Measurements from ENCODE around the gene LRRC51.

DNA sequence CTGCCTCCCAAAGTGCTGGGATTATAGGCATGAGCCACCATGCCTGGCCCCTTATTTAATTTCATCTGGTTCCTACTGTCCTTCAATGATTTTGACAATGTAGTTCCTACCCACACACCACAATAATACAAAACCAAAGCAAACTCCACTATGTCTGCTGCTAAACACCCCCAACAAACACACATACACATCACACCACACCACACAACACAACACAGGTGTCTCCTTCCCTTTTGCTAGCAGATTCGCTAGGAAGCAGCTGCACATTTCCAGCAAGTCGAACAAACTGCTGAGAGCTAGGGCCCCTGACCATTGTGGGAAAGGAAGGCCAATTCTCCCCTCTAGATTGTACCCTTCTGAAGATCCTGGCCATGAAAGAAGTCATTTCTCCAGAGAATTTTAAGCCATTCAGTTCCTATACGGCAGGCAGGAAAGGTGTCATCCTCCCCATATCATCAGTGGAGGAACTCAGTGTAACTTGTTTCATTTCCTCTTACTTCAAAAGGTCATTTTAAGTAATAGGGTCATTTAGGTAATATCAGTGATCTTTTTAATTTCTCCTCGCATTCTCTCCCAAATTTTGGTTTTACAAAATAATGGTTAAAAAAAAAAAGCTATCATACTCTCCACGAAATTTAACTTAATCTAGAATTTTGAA, 18.8 kb upstream of the LRRC51 start:
- TF ChIP-seq, protein P1, sequence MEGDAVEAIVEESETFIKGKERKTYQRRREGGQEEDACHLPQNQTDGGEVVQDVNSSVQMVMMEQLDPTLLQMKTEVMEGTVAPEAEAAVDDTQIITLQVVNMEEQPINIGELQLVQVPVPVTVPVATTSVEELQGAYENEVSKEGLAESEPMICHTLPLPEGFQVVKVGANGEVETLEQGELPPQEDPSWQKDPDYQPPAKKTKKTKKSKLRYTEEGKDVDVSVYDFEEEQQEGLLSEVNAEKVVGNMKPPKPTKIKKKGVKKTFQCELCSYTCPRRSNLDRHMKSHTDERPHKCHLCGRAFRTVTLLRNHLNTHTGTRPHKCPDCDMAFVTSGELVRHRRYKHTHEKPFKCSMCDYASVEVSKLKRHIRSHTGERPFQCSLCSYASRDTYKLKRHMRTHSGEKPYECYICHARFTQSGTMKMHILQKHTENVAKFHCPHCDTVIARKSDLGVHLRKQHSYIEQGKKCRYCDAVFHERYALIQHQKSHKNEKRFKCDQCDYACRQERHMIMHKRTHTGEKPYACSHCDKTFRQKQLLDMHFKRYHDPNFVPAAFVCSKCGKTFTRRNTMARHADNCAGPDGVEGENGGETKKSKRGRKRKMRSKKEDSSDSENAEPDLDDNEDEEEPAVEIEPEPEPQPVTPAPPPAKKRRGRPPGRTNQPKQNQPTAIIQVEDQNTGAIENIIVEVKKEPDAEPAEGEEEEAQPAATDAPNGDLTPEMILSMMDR (IDR thresholded peaks at IDR 0.05; ENCODE audit: low read length), result no peak
- TF ChIP-seq EZH2 (optimal IDR thresholded peaks at IDR 0.05; ENCODE audit: low read depth, low read length), result no peak
